Right atrium auricular region (tissue), 2 donors: ENCODE results near the gene TFEB. TPM values are rescaled to one million over a fixed set of nuclear protein-coding genes. Genes with fewer than 3 reads are reported as not detected.

Source experiments
- DNase-seq: peaks from one replicate; pipeline ENCODE4 v3.0.0-alpha.2; 2019; ENCODE audit warnings: low spot score
- H3K27ac ChIP-seq, 2 donors: fragments of 200-600 bp; sonication (generic); 1 replicate in 1 of 2; 2 replicates in 1 of 2; pipeline ENCODE4 v1.5.1; 2016 to 2019
- H3K27me3 ChIP-seq, 2 donors: fragments of 200-600 bp; sonication (generic); one replicate each; pipeline versions ENCODE4 v1.5.1 to v1.6.0; 2017 to 2019
- H3K36me3 ChIP-seq: fragments of 200-600 bp; sonication (generic); one replicate; pipeline ENCODE4 v1.5.1; 2016
- H3K4me1 ChIP-seq, 2 donors: fragments of 200-600 bp; sonication (generic); one replicate each; pipeline versions ENCODE4 v1.5.1 to v1.6.0; 2017 to 2019
- H3K4me3 ChIP-seq, 2 donors: fragments of 200-600 bp; sonication (generic); 1 replicate in 1 of 2; 2 replicates in 1 of 2; pipeline ENCODE4 v1.5.1; 2017 to 2019; ENCODE audit warnings: mild to moderate bottlenecking in 1 of 2, moderate library complexity in 1 of 2
- H3K9me3 ChIP-seq, 2 donors: fragments of 200-600 bp; sonication (generic); one replicate each; pipeline ENCODE4 v1.5.1; 2019
- total RNA-seq, 2 donors: library from RNA; depleted of rRNA; stranded (reverse); fragments of >200 nt; gene quantifications; one replicate each; pipeline ENCODE4 v1.1.0, GENCODE V29; 2016
- TF ChIP-seq, protein P1 (sequence below), 2 donors: fragments of 200-600 bp; sonication (generic); IDR thresholded peaks; one replicate each; pipeline ENCODE4 v1.5.1; 2019; ENCODE audit warnings: antibody characterized with exemption in 2 of 2

TFEB gene
- total RNA-seq, 2 donors from 2014 or later: 31.5 to 35.8 TPM

DNA sequence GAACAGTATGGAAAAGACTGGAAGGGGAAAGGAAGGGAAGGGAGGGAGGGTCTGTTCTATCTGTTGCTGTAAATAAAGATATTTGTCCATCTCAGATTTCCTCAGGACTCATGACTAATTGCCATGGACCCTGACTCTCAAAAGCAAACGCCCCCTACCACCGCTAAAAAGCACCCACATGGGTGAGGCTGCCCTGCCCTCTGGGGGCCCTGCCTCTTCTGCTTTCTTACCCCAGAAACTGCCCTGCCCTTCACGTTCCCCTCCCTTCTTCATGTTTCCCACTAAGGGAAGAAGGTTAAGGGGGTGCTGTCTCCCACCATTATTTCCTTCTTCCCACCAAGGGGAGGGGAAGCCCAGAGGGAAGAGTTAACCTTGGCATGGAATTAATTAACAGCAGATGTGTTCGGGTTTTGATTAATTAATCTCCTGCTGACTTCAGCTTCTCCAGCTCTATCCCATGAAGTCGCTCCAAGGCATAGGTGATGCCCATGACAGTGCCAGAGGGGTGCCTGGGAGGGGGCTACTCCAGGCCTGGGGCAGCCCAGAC, 81.2 kb downstream of the TFEB start:
- Histone ChIP-seq H3K27ac (no peak overlapping the region), H3K27me3 (no peaks in the 10 kb centered on the region), H3K9me3 (no peaks in the 10 kb centered on the region), H3K4me3 (no peak overlapping the region), H3K36me3 (no peaks in the 10 kb centered on the region), H3K4me1 (peaks cover 0 to 7% of the 10 kb centered on the region in 2 donors)
- no peak for DNase-seq
- TF ChIP-seq, protein P1, sequence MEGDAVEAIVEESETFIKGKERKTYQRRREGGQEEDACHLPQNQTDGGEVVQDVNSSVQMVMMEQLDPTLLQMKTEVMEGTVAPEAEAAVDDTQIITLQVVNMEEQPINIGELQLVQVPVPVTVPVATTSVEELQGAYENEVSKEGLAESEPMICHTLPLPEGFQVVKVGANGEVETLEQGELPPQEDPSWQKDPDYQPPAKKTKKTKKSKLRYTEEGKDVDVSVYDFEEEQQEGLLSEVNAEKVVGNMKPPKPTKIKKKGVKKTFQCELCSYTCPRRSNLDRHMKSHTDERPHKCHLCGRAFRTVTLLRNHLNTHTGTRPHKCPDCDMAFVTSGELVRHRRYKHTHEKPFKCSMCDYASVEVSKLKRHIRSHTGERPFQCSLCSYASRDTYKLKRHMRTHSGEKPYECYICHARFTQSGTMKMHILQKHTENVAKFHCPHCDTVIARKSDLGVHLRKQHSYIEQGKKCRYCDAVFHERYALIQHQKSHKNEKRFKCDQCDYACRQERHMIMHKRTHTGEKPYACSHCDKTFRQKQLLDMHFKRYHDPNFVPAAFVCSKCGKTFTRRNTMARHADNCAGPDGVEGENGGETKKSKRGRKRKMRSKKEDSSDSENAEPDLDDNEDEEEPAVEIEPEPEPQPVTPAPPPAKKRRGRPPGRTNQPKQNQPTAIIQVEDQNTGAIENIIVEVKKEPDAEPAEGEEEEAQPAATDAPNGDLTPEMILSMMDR (IDR thresholded peaks at IDR 0.05): no peak

DNA sequence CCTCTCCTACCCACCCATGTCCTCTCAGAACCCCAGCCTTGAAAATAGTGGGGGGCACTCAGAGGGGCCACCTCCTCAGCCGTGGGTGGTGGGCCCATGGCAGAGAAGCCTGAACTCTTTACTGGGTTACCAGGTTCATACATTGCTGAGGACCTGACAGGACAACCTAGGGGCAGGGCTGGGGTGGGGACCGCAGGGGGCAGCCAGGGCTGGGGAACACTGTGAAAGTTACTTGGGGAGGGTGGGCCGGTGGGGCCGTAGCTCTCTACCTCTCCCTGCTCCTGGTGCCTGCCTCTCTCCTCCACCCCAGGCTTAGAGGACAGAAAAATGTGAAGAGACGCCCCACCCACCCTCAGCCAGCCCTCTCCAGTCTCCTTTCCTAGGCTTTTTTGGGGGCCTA, 81.7 kb downstream of the TFEB start:
- no peak overlapping the region for H3K27ac ChIP-seq
- no peak overlapping the region for H3K4me3 ChIP-seq
- H3K4me1 ChIP-seq: peaks cover 0 to 7% of the 10 kb centered on the region in 2 donors
- no peaks in the 10 kb centered on the region for H3K27me3 ChIP-seq
- H3K9me3 ChIP-seq: no peaks in the 10 kb centered on the region
- no peaks in the 10 kb centered on the region for H3K36me3 ChIP-seq
- DNase-seq: no peak
- TF ChIP-seq, protein P1 (IDR thresholded peaks at IDR 0.05): no peak

DNA sequence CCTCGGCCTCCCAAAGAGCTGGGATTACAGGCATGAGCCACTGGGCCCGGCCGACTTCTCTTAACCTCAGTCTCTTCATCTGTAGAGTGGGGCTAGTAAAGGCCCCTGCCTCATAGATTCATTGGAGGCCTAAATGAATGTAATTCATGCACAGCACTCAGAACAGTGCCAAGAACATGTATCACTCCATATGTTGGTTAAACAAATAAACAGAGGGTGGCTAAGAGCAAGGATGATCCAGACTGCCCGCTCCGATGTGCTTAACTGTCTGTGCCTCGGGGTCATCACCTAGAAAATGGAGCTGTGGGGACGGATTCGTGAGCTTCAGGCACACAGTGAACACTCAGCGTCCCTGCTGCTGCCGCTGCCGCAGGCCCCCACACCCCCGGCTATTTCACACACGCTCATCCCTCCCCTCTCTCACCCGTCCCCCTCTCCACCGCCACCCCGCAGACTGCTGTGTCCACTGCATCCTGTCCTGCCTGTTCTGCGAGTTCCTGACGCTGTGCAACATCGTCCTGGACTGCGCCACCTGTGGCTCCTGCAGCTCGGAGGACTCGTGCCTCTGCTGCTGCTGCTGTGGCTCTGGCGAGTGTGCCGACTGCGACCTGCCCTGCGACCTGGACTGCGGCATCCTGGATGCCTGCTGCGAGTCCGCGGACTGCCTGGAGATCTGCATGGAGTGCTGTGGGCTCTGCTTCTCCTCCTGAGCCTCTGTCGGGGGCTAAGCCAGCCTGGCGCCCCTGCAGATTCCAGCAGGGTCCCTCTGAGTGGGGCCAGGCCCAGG, 82.3 kb downstream of the TFEB start:
- no peak overlapping the region for H3K4me3 ChIP-seq
- H3K9me3 ChIP-seq: no peaks in the 10 kb centered on the region
- no peaks in the 10 kb centered on the region for H3K36me3 ChIP-seq
- H3K4me1 ChIP-seq: peaks cover 0 to 7% of the 10 kb centered on the region in 2 donors
- H3K27ac ChIP-seq: no peak overlapping the region
- TF ChIP-seq, protein P1 (IDR thresholded peaks at IDR 0.05): no peak
- H3K27me3 ChIP-seq: no peaks in the 10 kb centered on the region
- no peak for DNase-seq

DNA sequence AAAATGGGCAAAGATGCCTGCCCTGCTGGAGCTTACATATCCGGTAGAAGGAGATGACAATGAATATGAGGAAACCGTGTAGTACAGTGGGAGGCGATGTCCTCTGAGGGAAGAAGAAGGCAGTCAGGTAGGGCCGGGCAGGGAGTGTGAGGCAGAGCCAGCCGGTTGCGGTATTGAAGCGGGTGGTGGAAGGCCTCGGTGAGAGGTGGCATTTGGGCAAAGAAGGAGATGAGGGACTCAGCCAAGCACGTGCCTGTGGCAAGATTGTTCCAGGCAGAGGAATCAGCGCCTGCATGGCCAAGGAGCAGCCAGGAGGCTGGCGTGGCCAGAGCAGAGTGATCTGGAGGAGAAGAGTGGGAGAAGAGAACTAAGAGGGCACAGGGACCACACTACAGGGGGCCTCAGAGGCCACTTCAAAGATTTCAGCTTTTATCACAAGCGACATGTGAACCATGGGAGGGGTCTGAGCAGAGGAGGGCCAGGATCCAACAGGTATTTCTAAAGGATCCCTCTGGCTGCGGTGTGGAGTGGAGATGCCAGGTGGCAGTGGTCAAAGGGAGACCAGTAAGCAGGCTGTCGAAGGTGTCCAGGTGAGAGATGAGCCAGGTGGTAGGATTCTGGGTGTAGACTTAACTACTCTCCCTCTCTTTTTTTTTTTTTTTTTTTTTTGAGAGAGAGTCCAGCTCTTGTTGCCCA, 83.3 kb downstream of the TFEB start:
- Histone ChIP-seq H3K9me3 (no peaks in the 10 kb centered on the region), H3K4me1 (peaks cover 0 to 7% of the 10 kb centered on the region in 2 donors), H3K36me3 (no peaks in the 10 kb centered on the region), H3K27ac (no peak overlapping the region), H3K4me3 (no peak overlapping the region), H3K27me3 (no peaks in the 10 kb centered on the region)
- TF ChIP-seq, protein P1 (IDR thresholded peaks at IDR 0.05): no peak
- no peak for DNase-seq

DNA sequence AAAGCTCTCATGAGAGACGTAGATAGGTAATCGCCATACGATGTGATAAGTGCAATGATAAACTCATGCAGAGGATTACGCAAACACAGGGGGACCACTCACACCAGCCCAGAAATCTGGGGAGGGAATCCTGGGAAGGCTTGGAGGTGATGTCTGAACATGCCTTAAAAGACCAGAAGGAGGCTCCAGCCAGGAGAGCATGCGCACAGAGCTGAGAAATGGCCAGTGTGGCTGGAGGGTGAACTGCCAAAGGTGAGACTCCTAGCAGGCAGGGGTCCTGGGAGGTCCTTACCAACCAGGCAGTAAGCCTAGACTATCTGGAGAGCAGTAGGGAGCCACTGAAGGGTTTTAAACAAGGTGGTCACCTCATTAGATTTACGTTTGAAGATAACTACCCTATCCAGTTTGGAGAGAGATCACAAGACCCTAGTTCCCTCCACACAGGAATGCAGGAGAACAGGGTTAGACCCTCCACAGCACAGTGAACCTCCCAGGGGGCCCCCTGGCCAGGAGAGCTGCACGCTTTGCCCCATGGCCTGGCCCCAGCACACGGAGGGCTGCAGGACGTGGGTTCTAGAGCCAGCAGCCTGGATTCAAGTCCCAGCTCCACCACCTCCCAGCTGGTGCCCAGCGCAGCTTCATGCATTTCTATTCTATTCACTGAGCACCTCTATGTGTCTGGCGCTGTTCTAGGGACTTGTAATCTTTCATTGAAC, 84.0 kb downstream of the TFEB start:
- TF ChIP-seq, protein P1 (IDR thresholded peaks at IDR 0.05): no peak
- no peaks in the 10 kb centered on the region for H3K9me3 ChIP-seq
- H3K36me3 ChIP-seq: no peaks in the 10 kb centered on the region
- H3K4me3 ChIP-seq: no peak overlapping the region
- H3K4me1 ChIP-seq: peaks cover 0 to 3% of the 10 kb centered on the region in 2 donors
- DNase-seq: no peak
- H3K27ac ChIP-seq: no peak overlapping the region
- no peaks in the 10 kb centered on the region for H3K27me3 ChIP-seq
